GM23338 (cell line): ENCODE measurements around the gene ULK4. TPM values are rescaled to one million over a fixed set of nuclear protein-coding genes. Genes with fewer than 3 reads are reported as not detected.

ENCODE experiments used
- ATAC-seq: fragments of 200-7000 bp; cut with Tn5 transposase; 3 replicates; pipeline ENCODE4 v1.9.1; 2020
- DNase-seq: peaks from one replicate; pipeline ENCODE4 v3.0.0-alpha.2; 2015; ENCODE audit warnings: low spot score
- H2AFZ ChIP-seq: fragments of 200-600 bp; sonication (generic); 2 replicates; pipeline ENCODE4 v1.8.0; 2016; ENCODE audit warnings: antibody characterized with exemption, mild to moderate bottlenecking, moderate library complexity
- H3F3A ChIP-seq: fragments of 200-600 bp; sonication (generic); replicated peaks from 2 replicates; pipeline ENCODE4 v1.8.0; 2017; ENCODE audit warnings: antibody characterized with exemption, mixed run types, low read depth
- H3K27ac ChIP-seq: fragments of 200-600 bp; sonication (generic); 2 replicates; pipeline ENCODE4 v1.6.1; 2016; ENCODE audit warnings: low read depth
- H3K27me3 ChIP-seq: fragments of 200-600 bp; sonication (generic); 2 replicates; pipeline ENCODE4 v1.8.0; 2016; ENCODE audit warnings: mild to moderate bottlenecking, mixed run types, moderate library complexity; ENCODE audit not compliant: insufficient read depth
- H3K36me3 ChIP-seq: fragments of 200-600 bp; sonication (generic); 2 replicates; pipeline ENCODE4 v1.8.0; 2016; ENCODE audit warnings: mild to moderate bottlenecking; ENCODE audit not compliant: insufficient read depth
- H3K4me1 ChIP-seq: fragments of 200-600 bp; sonication (generic); 2 replicates; pipeline ENCODE4 v1.8.0; 2016; ENCODE audit warnings: mild to moderate bottlenecking, moderate library complexity; ENCODE audit not compliant: insufficient read depth
- H3K4me2 ChIP-seq: fragments of 200-600 bp; sonication (generic); 2 replicates; pipeline ENCODE4 v1.7.1; 2017; ENCODE audit warnings: mixed run types
- H3K4me3 ChIP-seq: fragments of 200-600 bp; sonication (generic); 2 replicates; pipeline ENCODE4 v1.6.1; 2016; ENCODE audit warnings: mixed run types
- H3K79me2 ChIP-seq: fragments of 200-600 bp; sonication (generic); replicated peaks from 2 replicates; pipeline ENCODE4 v1.8.0; 2017; ENCODE audit warnings: mild to moderate bottlenecking; ENCODE audit not compliant: insufficient read depth
- H3K9me2 ChIP-seq: fragments of 200-600 bp; sonication (generic); 2 replicates; pipeline ENCODE4 v1.8.0; 2017; ENCODE audit not compliant: insufficient read depth
- H4K20me1 ChIP-seq: fragments of 200-600 bp; sonication (generic); replicated peaks from 2 replicates; pipeline ENCODE4 v1.8.0; 2017; ENCODE audit warnings: mild to moderate bottlenecking; ENCODE audit not compliant: insufficient read depth
- H3K27ac Mint-ChIP-seq: 2 replicates; pipeline ENCODE4 v1.8.0; 2020; ENCODE audit warnings: inconsistent platforms, mild to moderate bottlenecking, moderate library complexity, mixed read lengths
- H3K27me3 Mint-ChIP-seq: 3 replicates; pipeline ENCODE4 v1.8.0; 2022; ENCODE audit warnings: low read depth, mild to moderate bottlenecking, moderate library complexity, mixed read lengths, inconsistent platforms; ENCODE audit not compliant: insufficient read depth, poor library complexity
- H3K36me3 Mint-ChIP-seq: 3 replicates; pipeline ENCODE4 v1.8.0; 2021; ENCODE audit warnings: low read depth, mild to moderate bottlenecking, inconsistent platforms, moderate library complexity, mixed read lengths
- H3K4me1 Mint-ChIP-seq: 3 replicates; pipeline ENCODE4 v1.8.0; 2020; ENCODE audit warnings: mild to moderate bottlenecking, inconsistent platforms, mixed read lengths
- H3K4me3 Mint-ChIP-seq: 3 replicates; pipeline ENCODE4 v1.8.0; 2021; ENCODE audit warnings: moderate library complexity, mild to moderate bottlenecking, inconsistent platforms, mixed read lengths
- H3K9me3 Mint-ChIP-seq: 3 replicates; pipeline ENCODE4 v1.8.0; 2020; ENCODE audit warnings: moderate library complexity, mild to moderate bottlenecking, inconsistent platforms, mixed read lengths
- CREB1 ChIP-seq: fragments of 250-450 bp; sonication (Bioruptor Pico); IDR thresholded peaks from 2 replicates; pipeline ENCODE4 v1.5.0; 2020; ENCODE audit warnings: low read depth, mild to moderate bottlenecking, moderate library complexity
- CTCF ChIP-seq, 2 experiments: fragments of 200-600 bp in 1 of 2; sonication (generic) in 1 of 2; conservative IDR thresholded peaks; 2 replicates each; pipeline versions ENCODE4 v1.5.1 to v1.6.1; 2016 to 2017; ENCODE audit warnings: antibody characterized with exemption in 2 of 2, low read depth in 2 of 2, mild to moderate bottlenecking in 2 of 2, moderate library complexity in 1 of 2
- ETS1 ChIP-seq: IDR thresholded peaks from 2 replicates; pipeline ENCODE4 v1.6.1; 2016; ENCODE audit warnings: antibody characterized with exemption
- EZH2 ChIP-seq: fragments of 200-600 bp; sonication (generic); IDR thresholded peaks from one replicate; pipeline ENCODE4 v1.8.0; 2017; ENCODE audit warnings: antibody characterized with exemption, mild to moderate bottlenecking, low read depth; ENCODE audit not compliant: unreplicated experiment
- EZH2phosphoT487 ChIP-seq: fragments of 200-600 bp; sonication (generic); IDR thresholded peaks from one replicate; pipeline ENCODE4 v1.8.1; 2018; ENCODE audit warnings: antibody characterized with exemption; ENCODE audit not compliant: unreplicated experiment
- JUNB ChIP-seq: IDR thresholded peaks from one replicate; pipeline ENCODE4 v1.6.1; 2016; ENCODE audit warnings: antibody characterized with exemption; ENCODE audit not compliant: unreplicated experiment
- NANOG ChIP-seq: IDR thresholded peaks from 2 replicates; pipeline ENCODE4 v1.6.1; 2016; ENCODE audit warnings: antibody characterized with exemption, borderline replicate concordance
- POLR2AphosphoS5 ChIP-seq: IDR thresholded peaks from 2 replicates; pipeline ENCODE4 v1.6.1; 2016; ENCODE audit warnings: antibody characterized with exemption, low read depth
- REST ChIP-seq: IDR thresholded peaks from one replicate; pipeline ENCODE4 v1.6.1; 2018; ENCODE audit warnings: antibody characterized with exemption; ENCODE audit not compliant: unreplicated experiment
- STAT1 ChIP-seq: IDR thresholded peaks from one replicate; pipeline ENCODE4 v1.6.1; 2016; ENCODE audit warnings: antibody characterized with exemption; ENCODE audit not compliant: unreplicated experiment
- ZNF114 ChIP-seq: fragments of 250-450 bp; sonication (Bioruptor Pico); IDR thresholded peaks from 2 replicates; pipeline ENCODE4 v1.5.0; 2020; ENCODE audit warnings: mild to moderate bottlenecking, moderate library complexity
- ZNF331 ChIP-seq: fragments of 250-450 bp; sonication (Bioruptor Pico); IDR thresholded peaks from 2 replicates; pipeline ENCODE4 v1.5.0; 2020; ENCODE audit warnings: low read depth, mild to moderate bottlenecking, moderate library complexity
- ZNF462 ChIP-seq: fragments of 250-450 bp; sonication (Bioruptor Pico); IDR thresholded peaks from 2 replicates; pipeline ENCODE4 v1.5.0; 2020; ENCODE audit warnings: mild to moderate bottlenecking, moderate library complexity
- polyA plus RNA-seq: library from polyadenylated mRNA; unstranded; fragments of >200 nt; fragmentation: Nextera tagmentation; extraction: Ambion mirVana; gene quantifications from 2 replicates; pipeline ENCODE4 v1.2.1, GENCODE V29; 2016
- total RNA-seq: library from RNA; depleted of rRNA; stranded (reverse); fragments of >200 nt; shearing (Covaris generic); gene quantifications from 2 replicates; pipeline ENCODE4 v1.2.3, GENCODE V29; 2014

Gene ULK4
- total and polyA plus RNA-seq, 2 experiments from 2014 or later, result 20.8 to 41.4 TPM

GRCh38 chr3:41583014-41583413 is 378.9 kb downstream of the ULK4 start:
- H3K27me3 Mint-ChIP-seq, result peaks cover 3% of the 10 kb centered on the region

More at GRCh38 chr3:41583014-41583413, 378.9 kb downstream of the ULK4 start:
- no peak for DNase-seq
- Histone ChIP-seq H4K20me1 (no peaks in the 10 kb centered on the region), H3K36me3 (no peaks in the 10 kb centered on the region), H3K27me3 (no peaks in the 10 kb centered on the region), H3K79me2 (no peaks in the 10 kb centered on the region), H3F3A (no peaks in the 10 kb centered on the region), H3K4me3 (no peak overlapping the region), H2AFZ (no peak overlapping the region), H3K9me2 (no peaks in the 10 kb centered on the region; the same call in 1 of the 2 replicates), H3K4me2 (no peak overlapping the region), H3K27ac (no peak overlapping the region), H3K4me1 (peaks cover 17% of the 10 kb centered on the region)
- Mint-ChIP-seq H3K4me1 (peaks cover 28% of the 10 kb centered on the region), H3K9me3 (no peaks in the 10 kb centered on the region), H3K36me3 (peaks cover 5% of the 10 kb centered on the region; the same call in 2 of the 3 replicates), H3K4me3 (no peak overlapping the region), H3K27ac (no peak overlapping the region)
- no peak for ATAC-seq
- TF ChIP-seq CREB1 (no peak), EZH2phosphoT487 (no peak), ZNF462 (no peak), POLR2AphosphoS5 (no peak), REST (no peak), EZH2 (no peak), NANOG (no peak), ETS1 (no peak), JUNB (no peak), STAT1 (no peak), ZNF114 (CRISPR knock-in tag) (no peak), CTCF (conservative IDR thresholded peaks at IDR 0.05; ENCODE audit: low read depth in 2 of 2) (no peak), ZNF331 (CRISPR knock-in tag) (no peak)
